ENCODE measurements around the gene MAP3K7CL. TPM values are rescaled to one million over a fixed set of nuclear protein-coding genes. Genes with fewer than 3 reads are reported as not detected.

MAP3K7CL gene
- total RNA-seq, 1 experiment from 2014 or later, result 0.31 TPM

GRCh38 chr21:29154270-29154669 is 23.8 kb downstream of the MAP3K7CL start:
- Histone ChIP-seq H3K9me3 (ENCODE audit: control insufficient read depth, insufficient read depth, low read depth, low read length) (no peaks in the 10 kb centered on the region), H3K4me1 (ENCODE audit: control insufficient read depth, insufficient read depth, low read length) (no peaks in the 10 kb centered on the region), H3K27me3 (ENCODE audit: control insufficient read depth, insufficient read depth, low read length) (no peaks in the 10 kb centered on the region; the same call in 1 of the 2 replicates), H3K36me3 (ENCODE audit: control insufficient read depth, insufficient read depth, low read length) (no peaks in the 10 kb centered on the region), H3K27ac (ENCODE audit: low read length) (no peak overlapping the region), H3K4me3 (ENCODE audit: low read depth in 2 of 2, low read length in 2 of 2) (no peak overlapping the region)
- no TSS peak for BruUV-seq (replicated peaks)
- ATAC-seq (no peak), DNase-seq (ENCODE audit: low read depth, low spot score) (no peak)
- no peak for TF ChIP-seq SIN3A (IDR thresholded peaks at IDR 0.05; ENCODE audit: borderline replicate concordance, insufficient read depth, low read depth, low read length)
- TF ChIP-seq POLR2AphosphoS5 (IDR thresholded peaks at IDR 0.05; ENCODE audit: low read depth, low read length), result no peak
- TF ChIP-seq TCF7L2 (IDR thresholded peaks at IDR 0.05; ENCODE audit: low read depth, low read length), result no peak
- TF ChIP-seq CTCF (IDR thresholded peaks at IDR 0.05), result no peak
- TF ChIP-seq REST (IDR thresholded peaks at IDR 0.05; ENCODE audit: insufficient read depth in 1 of 2, low read depth in 2 of 2, low read length in 1 of 2), result no peak
- POLR2A ChIA-PET, result no interaction called here
- intact Hi-C loops (cut with micrococcal nuclease; ENCODE audit: unreplicated experiment), result no loop called here
- CTCF ChIA-PET, result no interaction called here
- in situ Hi-C loops (cut with HindIII; ENCODE audit: low pct_unique_long_range_greater_than_20kb, low sequenced_read_pairs), result no loop called here

GRCh38 chr21:29155118-29155932 is 24.9 kb downstream of the MAP3K7CL start:
- intact Hi-C loops (cut with micrococcal nuclease; ENCODE audit: unreplicated experiment), result no loop called here
- H3K4me3 ChIP-seq (ENCODE audit: low read depth in 2 of 2, low read length in 2 of 2), result peak overlapping the region; percentile 27 to 51
- no TSS peak for BruUV-seq (replicated peaks)

More at GRCh38 chr21:29155118-29155932, 24.9 kb downstream of the MAP3K7CL start:
- no peaks in the 10 kb centered on the region; the same call in 1 of the 2 replicates for H3K27me3 ChIP-seq (ENCODE audit: control insufficient read depth, insufficient read depth, low read length)
- in situ Hi-C loops (cut with HindIII; ENCODE audit: low pct_unique_long_range_greater_than_20kb, low sequenced_read_pairs), result no loop called here
- ATAC-seq (peak; percentile 79), DNase-seq (ENCODE audit: low read depth, low spot score) (no peak)
- H3K9me3 ChIP-seq (ENCODE audit: control insufficient read depth, insufficient read depth, low read depth, low read length), result no peaks in the 10 kb centered on the region
- no peak for TF ChIP-seq POLR2AphosphoS5 (IDR thresholded peaks at IDR 0.05; ENCODE audit: low read depth, low read length)
- no peak for TF ChIP-seq SIN3A (IDR thresholded peaks at IDR 0.05; ENCODE audit: borderline replicate concordance, insufficient read depth, low read depth, low read length)
- no peak for TF ChIP-seq REST (IDR thresholded peaks at IDR 0.05; ENCODE audit: insufficient read depth in 1 of 2, low read depth in 2 of 2, low read length in 1 of 2)
- TF ChIP-seq CTCF (IDR thresholded peaks at IDR 0.05), result no peak
- no peaks in the 10 kb centered on the region for H3K4me1 ChIP-seq (ENCODE audit: control insufficient read depth, insufficient read depth, low read length)
- CTCF ChIA-PET, result no interaction called here
- POLR2A ChIA-PET, result no interaction called here
- no peaks in the 10 kb centered on the region for H3K36me3 ChIP-seq (ENCODE audit: control insufficient read depth, insufficient read depth, low read length)
- no peak overlapping the region for H3K27ac ChIP-seq (ENCODE audit: low read length)

Measured in Panc1 (cell line).